Adrenal gland (tissue), 5 donors: ENCODE data around the gene S100A11.

ENCODE experiments used
- POLR2A ChIP-seq, 2 donors: fragments of 450-650 bp; IDR thresholded peaks; one replicate each; pipeline ENCODE4 v1.6.1; 2017; ENCODE audit warnings: antibody characterized with exemption in 2 of 2, mild to moderate bottlenecking in 2 of 2, moderate library complexity in 1 of 2
- TF ChIP-seq, protein P1 (sequence below), 6 experiments: fragments of 450-650 bp in 4 of 6; fragments of 200-600 bp in 2 of 6; sonication (generic) in 1 of 6; IDR thresholded peaks; 1 replicate in 5 of 6; 2 replicates in 1 of 6; pipeline versions ENCODE4 v1.5.1 to v1.8.0; 2016 to 2021; ENCODE audit warnings: antibody characterized with exemption in 6 of 6, mild to moderate bottlenecking in 2 of 6, moderate library complexity in 1 of 6
- donor health status: DM: no; HTN: no; CAD: no.

DNA sequence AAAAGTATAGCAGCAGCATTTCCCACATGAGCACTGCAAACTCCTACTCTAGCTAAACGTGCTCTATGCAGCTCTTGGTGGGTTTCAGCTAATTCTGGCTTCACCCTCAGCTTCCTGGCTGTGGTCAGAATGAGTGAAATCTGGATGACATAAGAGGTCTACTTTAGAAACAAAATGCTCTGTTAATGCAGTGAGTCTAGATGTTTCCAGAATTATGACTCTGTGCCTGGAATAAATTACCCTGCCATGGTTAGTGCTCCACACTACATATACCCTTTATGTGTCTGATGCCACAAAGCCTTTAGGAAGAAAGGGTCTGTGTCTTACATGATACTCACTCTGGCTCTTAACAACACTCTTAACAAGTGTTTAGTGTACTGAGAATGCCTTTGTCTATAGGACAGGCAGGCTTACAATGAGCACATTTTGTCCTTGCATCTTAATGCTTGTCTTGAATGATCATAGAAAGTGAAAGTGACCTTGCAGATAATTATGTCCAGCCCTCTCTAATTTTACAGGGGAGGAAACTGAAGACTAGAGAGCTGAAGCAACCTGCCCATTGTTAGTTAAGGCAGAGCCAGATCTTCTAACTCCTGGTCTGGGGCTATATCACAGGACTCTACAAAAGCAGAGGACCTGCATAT, 52.4 kb downstream of the S100A11 start:
- TF ChIP-seq, protein P1, sequence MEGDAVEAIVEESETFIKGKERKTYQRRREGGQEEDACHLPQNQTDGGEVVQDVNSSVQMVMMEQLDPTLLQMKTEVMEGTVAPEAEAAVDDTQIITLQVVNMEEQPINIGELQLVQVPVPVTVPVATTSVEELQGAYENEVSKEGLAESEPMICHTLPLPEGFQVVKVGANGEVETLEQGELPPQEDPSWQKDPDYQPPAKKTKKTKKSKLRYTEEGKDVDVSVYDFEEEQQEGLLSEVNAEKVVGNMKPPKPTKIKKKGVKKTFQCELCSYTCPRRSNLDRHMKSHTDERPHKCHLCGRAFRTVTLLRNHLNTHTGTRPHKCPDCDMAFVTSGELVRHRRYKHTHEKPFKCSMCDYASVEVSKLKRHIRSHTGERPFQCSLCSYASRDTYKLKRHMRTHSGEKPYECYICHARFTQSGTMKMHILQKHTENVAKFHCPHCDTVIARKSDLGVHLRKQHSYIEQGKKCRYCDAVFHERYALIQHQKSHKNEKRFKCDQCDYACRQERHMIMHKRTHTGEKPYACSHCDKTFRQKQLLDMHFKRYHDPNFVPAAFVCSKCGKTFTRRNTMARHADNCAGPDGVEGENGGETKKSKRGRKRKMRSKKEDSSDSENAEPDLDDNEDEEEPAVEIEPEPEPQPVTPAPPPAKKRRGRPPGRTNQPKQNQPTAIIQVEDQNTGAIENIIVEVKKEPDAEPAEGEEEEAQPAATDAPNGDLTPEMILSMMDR (IDR thresholded peaks at IDR 0.05), result no peak
- no peak for TF ChIP-seq POLR2A (IDR thresholded peaks at IDR 0.05)
